PC-3 (cell line): ENCODE data around the gene GNG8. TPM values are rescaled to one million over a fixed set of nuclear protein-coding genes. Genes with fewer than 3 reads are reported as not detected.

ENCODE experiments used
- ATAC-seq: fragments of 200-7000 bp; cut with Tn5 transposase; 2 replicates; pipeline ENCODE4 v1.9.1; 2020; ENCODE audit warnings: mild to moderate bottlenecking, moderate library complexity
- BruUV-seq: library from RNA; stranded (reverse); fragments of 400-500 nt; replicated peaks from 2 replicates; lab custom pipeline; 2021; lab: Mats Ljungman, UMichigan
- CTCF ChIA-PET: fragments of 300-600 bp; sonication (Branson Sonifier 250); formaldehyde crosslinking; loops from one replicate; lab custom pipeline; 2022; ENCODE audit warnings: antibody characterized with exemption; lab: Charles Lee
- POLR2A ChIA-PET: fragments of 300-600 bp; sonication (Branson Sonifier 250); formaldehyde crosslinking; loops from one replicate; lab custom pipeline; 2022; ENCODE audit warnings: antibody characterized with exemption; ENCODE audit not compliant: unreplicated experiment; lab: Charles Lee
- DNase-seq: peaks from one replicate; pipeline ENCODE4 v3.0.0-alpha.2; 2015
- H2AFZ ChIP-seq: fragments of 300-600 bp; sonication (generic); 2 replicates; pipeline ENCODE4 v1.6.0; 2016; ENCODE audit warnings: antibody characterized with exemption, low read length
- H3F3A ChIP-seq: fragments of 300-600 bp; sonication (generic); one replicate; pipeline ENCODE4 v1.6.0; 2017; ENCODE audit warnings: antibody characterized with exemption, low read length, control low read depth, mild to moderate bottlenecking; ENCODE audit not compliant: unreplicated experiment
- H3K27ac ChIP-seq: fragments of 300-600 bp; sonication (generic); 2 replicates; pipeline ENCODE4 v1.5.1; 2016; ENCODE audit warnings: mild to moderate bottlenecking, low read length
- H3K27me3 ChIP-seq: fragments of 300-600 bp; sonication (generic); 2 replicates; pipeline ENCODE4 v1.6.1; 2016; ENCODE audit warnings: low read length, mixed read lengths
- H3K36me3 ChIP-seq: fragments of 300-600 bp; sonication (generic); 2 replicates; pipeline ENCODE4 v1.6.1; 2016; ENCODE audit warnings: low read depth, mixed run types, low read length, mixed read lengths
- H3K4me1 ChIP-seq: fragments of 300-600 bp; sonication (generic); 2 replicates; pipeline ENCODE4 v1.5.1; 2016; ENCODE audit warnings: low read length; ENCODE audit not compliant: insufficient read depth
- H3K4me2 ChIP-seq: fragments of 300-600 bp; sonication (generic); 2 replicates; pipeline ENCODE4 v1.6.0; 2016; ENCODE audit warnings: low read length
- H3K4me3 ChIP-seq: fragments of 300-600 bp; sonication (generic); 2 replicates; pipeline ENCODE4 v1.5.1; 2016; ENCODE audit warnings: mild to moderate bottlenecking, low read length, mixed read lengths
- H3K79me2 ChIP-seq: fragments of 300-600 bp; sonication (generic); 2 replicates; pipeline ENCODE4 v1.6.1; 2017; ENCODE audit warnings: low read length, mixed read lengths
- H3K9ac ChIP-seq: fragments of 300-600 bp; sonication (generic); 2 replicates; pipeline ENCODE4 v1.6.0; 2016; ENCODE audit warnings: mild to moderate bottlenecking, low read length
- H3K9me2 ChIP-seq: fragments of 300-600 bp; sonication (generic); replicated peaks from 2 replicates; pipeline ENCODE4 v1.6.1; 2016; ENCODE audit warnings: mixed run types, low read length, mixed read lengths
- H3K9me3 ChIP-seq: fragments of 300-600 bp; sonication (generic); 2 replicates; pipeline ENCODE4 v1.6.1; 2016; ENCODE audit warnings: low read length, mixed read lengths
- H4K20me1 ChIP-seq: fragments of 300-600 bp; sonication (generic); 2 replicates; pipeline ENCODE4 v1.6.1; 2016; ENCODE audit warnings: low read length, mixed read lengths
- EZH2 ChIP-seq: fragments of 300-600 bp; sonication (generic); IDR thresholded peaks from one replicate; pipeline ENCODE4 v1.6.1; 2017; ENCODE audit warnings: antibody characterized with exemption, mild to moderate bottlenecking, low read length; ENCODE audit not compliant: unreplicated experiment
- EZH2phosphoT487 ChIP-seq: fragments of 300-600 bp; sonication (generic); IDR thresholded peaks from 2 replicates; pipeline ENCODE4 v1.6.1; 2018; ENCODE audit warnings: mild to moderate bottlenecking, antibody characterized with exemption, low read length, borderline replicate concordance
- intact Hi-C: fragments of 100-400 bp; cut with micrococcal nuclease; formaldehyde crosslinking; loops from 2 replicates; pipeline ENCODE4 v1.9.0; 2023
- total RNA-seq: library from RNA; depleted of rRNA; stranded (reverse); fragments of >200 nt; gene quantifications from 2 replicates; pipeline ENCODE4 v1.2.3, GENCODE V29; 2014; rRNA removed
- TF ChIP-seq, protein P1 (sequence below): fragments of 300-600 bp; sonication (generic); conservative IDR thresholded peaks from 2 replicates; pipeline ENCODE4 v1.5.1; 2017; ENCODE audit warnings: antibody characterized with exemption, low read depth, mild to moderate bottlenecking, low read length

The GNG8 gene
- total RNA-seq, 1 experiment from 2014 or later: not detected

DNA sequence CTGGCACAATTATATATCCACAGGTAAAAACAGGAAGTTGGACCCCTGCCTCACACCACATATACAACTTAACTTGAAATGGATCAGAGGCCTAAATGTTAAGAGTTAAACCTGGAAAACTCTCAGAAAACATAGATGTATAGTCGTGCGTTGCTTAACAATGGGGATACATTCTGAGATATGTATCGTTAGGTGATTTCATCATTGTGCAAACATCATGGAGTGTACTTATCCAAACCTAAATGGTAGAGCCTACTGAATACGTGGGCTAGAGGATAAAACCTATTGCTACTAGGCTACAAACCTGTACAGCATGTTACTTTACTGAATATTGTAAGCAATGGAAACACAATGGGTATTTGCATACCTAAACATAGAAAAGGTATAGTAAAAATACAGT is 49.7 kb downstream of the GNG8 start:
- BruUV-seq: no TSS peak
- DNase-seq (no peak), ATAC-seq (no peak)
- intact Hi-C loops: no loop called here
- no peaks in the 10 kb centered on the region for H3F3A ChIP-seq
- no peak overlapping the region for H3K4me2 ChIP-seq
- no peak overlapping the region for H3K4me3 ChIP-seq
- no peaks in the 10 kb centered on the region for H3K79me2 ChIP-seq
- TF ChIP-seq EZH2phosphoT487: no peak
- TF ChIP-seq, protein P1, sequence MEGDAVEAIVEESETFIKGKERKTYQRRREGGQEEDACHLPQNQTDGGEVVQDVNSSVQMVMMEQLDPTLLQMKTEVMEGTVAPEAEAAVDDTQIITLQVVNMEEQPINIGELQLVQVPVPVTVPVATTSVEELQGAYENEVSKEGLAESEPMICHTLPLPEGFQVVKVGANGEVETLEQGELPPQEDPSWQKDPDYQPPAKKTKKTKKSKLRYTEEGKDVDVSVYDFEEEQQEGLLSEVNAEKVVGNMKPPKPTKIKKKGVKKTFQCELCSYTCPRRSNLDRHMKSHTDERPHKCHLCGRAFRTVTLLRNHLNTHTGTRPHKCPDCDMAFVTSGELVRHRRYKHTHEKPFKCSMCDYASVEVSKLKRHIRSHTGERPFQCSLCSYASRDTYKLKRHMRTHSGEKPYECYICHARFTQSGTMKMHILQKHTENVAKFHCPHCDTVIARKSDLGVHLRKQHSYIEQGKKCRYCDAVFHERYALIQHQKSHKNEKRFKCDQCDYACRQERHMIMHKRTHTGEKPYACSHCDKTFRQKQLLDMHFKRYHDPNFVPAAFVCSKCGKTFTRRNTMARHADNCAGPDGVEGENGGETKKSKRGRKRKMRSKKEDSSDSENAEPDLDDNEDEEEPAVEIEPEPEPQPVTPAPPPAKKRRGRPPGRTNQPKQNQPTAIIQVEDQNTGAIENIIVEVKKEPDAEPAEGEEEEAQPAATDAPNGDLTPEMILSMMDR: no peak
- TF ChIP-seq EZH2: no peak
- H3K9me2 ChIP-seq: no peaks in the 10 kb centered on the region
- H3K9me3 ChIP-seq: no peaks in the 10 kb centered on the region
- H3K27me3 ChIP-seq: no peaks in the 10 kb centered on the region
- no peaks in the 10 kb centered on the region for H3K4me1 ChIP-seq
- H3K27ac ChIP-seq: no peak overlapping the region
- no peaks in the 10 kb centered on the region for H4K20me1 ChIP-seq
- H3K36me3 ChIP-seq: no peaks in the 10 kb centered on the region
- no peak overlapping the region for H3K9ac ChIP-seq
- POLR2A ChIA-PET: no interaction called here
- H2AFZ ChIP-seq: no peak overlapping the region
- CTCF ChIA-PET: no interaction called here

DNA sequence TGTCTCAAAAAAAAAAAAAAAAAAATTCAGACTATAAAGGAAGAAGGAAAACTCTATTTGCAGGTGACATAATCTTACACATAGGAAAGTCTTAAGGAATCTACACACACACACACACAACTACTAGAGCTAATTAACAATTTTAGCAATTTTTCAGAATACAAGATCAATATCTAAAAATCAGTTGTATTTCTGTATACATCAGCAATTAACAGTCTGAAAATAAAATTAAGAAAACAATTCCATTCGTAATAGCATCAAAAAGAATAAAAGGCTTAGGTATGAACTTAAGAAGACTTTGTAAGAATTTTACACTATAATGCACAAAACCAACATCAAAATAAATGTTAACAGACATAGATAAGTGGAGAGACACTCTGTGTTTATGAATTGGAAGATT is 50.5 kb downstream of the GNG8 start:
- Histone ChIP-seq H3K36me3 (no peaks in the 10 kb centered on the region), H3K9me3 (no peaks in the 10 kb centered on the region), H3K9me2 (no peaks in the 10 kb centered on the region), H4K20me1 (no peaks in the 10 kb centered on the region), H3K9ac (no peak overlapping the region), H3K27me3 (no peaks in the 10 kb centered on the region), H3K79me2 (no peaks in the 10 kb centered on the region), H3K4me2 (no peak overlapping the region), H3F3A (no peaks in the 10 kb centered on the region), H3K27ac (no peak overlapping the region), H2AFZ (no peak overlapping the region), H3K4me3 (no peak overlapping the region), H3K4me1 (no peaks in the 10 kb centered on the region)
- intact Hi-C loops: no loop called here
- TF ChIP-seq, protein P1: no peak
- no peak for TF ChIP-seq EZH2
- no peak for TF ChIP-seq EZH2phosphoT487
- ChIA-PET POLR2A (no interaction called here), CTCF (no interaction called here)
- BruUV-seq: no TSS peak
- DNase-seq (no peak), ATAC-seq (no peak)

Other genes starting within 250 kb of the GNG8 start
- gene CCDC8, start 222.6 kb downstream of the GNG8 start, total RNA-seq: not detected in 2 replicates
- gene PNMA8C, start 207.3 kb downstream of the GNG8 start, total RNA-seq: not detected in 2 replicates
- not detected in 2 replicates for gene PNMA8A, start 164.6 kb downstream of the GNG8 start, total RNA-seq
- not detected in 2 replicates for gene PNMA8B, start 140.3 kb downstream of the GNG8 start, total RNA-seq
- gene CALM3, start 34.9 kb downstream of the GNG8 start, total RNA-seq: 160 and 217 TPM in 2 replicates
- gene PTGIR, start 11.1 kb downstream of the GNG8 start, total RNA-seq: not detected in 2 replicates
- 1.9 and 3.1 TPM in 2 replicates for gene DACT3, start 25.0 kb upstream of the GNG8 start, total RNA-seq
- 24.1 and 32.9 TPM in 2 replicates for gene PRKD2, start 80.9 kb upstream of the GNG8 start, total RNA-seq
- 14.3 and 18.4 TPM in 2 replicates for gene FKRP, start 109.9 kb upstream of the GNG8 start, total RNA-seq
- gene STRN4, start 110.2 kb upstream of the GNG8 start, total RNA-seq: 62.7 and 83.9 TPM in 2 replicates
- gene SLC1A5, start 152.4 kb upstream of the GNG8 start, total RNA-seq: 97.4 and 117 TPM in 2 replicates
- gene AP2S1, start 214.6 kb upstream of the GNG8 start, total RNA-seq: 245 and 330 TPM in 2 replicates
- gene ARHGAP35, start 224.8 kb upstream of the GNG8 start, total RNA-seq: 23.6 and 31.2 TPM in 2 replicates